ENCODE measurements around the gene PTPRN2. TPM values are rescaled to one million over a fixed set of nuclear protein-coding genes. Genes with fewer than 3 reads are reported as not detected.

Gene PTPRN2
- total and polyA plus RNA-seq, 2 donors from 2014 or later: 4.8 to 6.2 TPM

- Histone ChIP-seq H3K36me3 (ENCODE audit: control insufficient read depth in 2 of 3, insufficient read depth in 3 of 3, low read length in 3 of 3) (no peaks in the 10 kb centered on the region), H3K27me3 (ENCODE audit: control insufficient read depth, insufficient read depth, low read length) (no peaks in the 10 kb centered on the region), H3K9ac (ENCODE audit: low read length in 3 of 3) (no peak overlapping the region), H3K4me3 (ENCODE audit: low read length in 3 of 3) (no peak overlapping the region), H3K9me3 (ENCODE audit: control insufficient read depth in 2 of 3, insufficient read depth in 1 of 3, low read length in 3 of 3) (peaks cover 0 to 5% (median 0%) of the 10 kb centered on the region in 3 donors), H3K4me1 (ENCODE audit: control insufficient read depth in 2 of 3, insufficient read depth in 2 of 3, low read depth in 1 of 3, low read length in 3 of 3) (no peaks in the 10 kb centered on the region), H3K27ac (ENCODE audit: low read depth in 2 of 2, low read length in 2 of 2) (no peak overlapping the region)
- DNase-seq: peak in 1 of 5 donors; percentile 49
- intact Hi-C loops (cut with DNase I): no loop called here
- TF ChIP-seq CTCF (IDR thresholded peaks at IDR 0.05; ENCODE audit: borderline replicate concordance, extremely low read depth, insufficient read depth): no peak
- no peak for FAIRE-seq
Measured at GRCh38 chr7:157808042-157808441, 779.6 kb downstream of the PTPRN2 start.

GRCh38 chr7:157807510-157807909 is 780.1 kb downstream of the PTPRN2 start:
- intact Hi-C loops (cut with DNase I): no loop called here
- no peak overlapping the region for H3K27ac ChIP-seq (ENCODE audit: low read depth in 2 of 2, low read length in 2 of 2)
- no peaks in the 10 kb centered on the region for H3K27me3 ChIP-seq (ENCODE audit: control insufficient read depth, insufficient read depth, low read length)
- peak in 1 of 5 donors; percentile 39 for DNase-seq
- FAIRE-seq: no peak
- H3K9ac ChIP-seq (ENCODE audit: low read length in 3 of 3): no peak overlapping the region
- H3K9me3 ChIP-seq (ENCODE audit: control insufficient read depth in 2 of 3, insufficient read depth in 1 of 3, low read length in 3 of 3): peaks cover 0 to 5% (median 0%) of the 10 kb centered on the region in 3 donors
- H3K4me3 ChIP-seq (ENCODE audit: low read length in 3 of 3): no peak overlapping the region
- no peaks in the 10 kb centered on the region for H3K4me1 ChIP-seq (ENCODE audit: control insufficient read depth in 2 of 3, insufficient read depth in 2 of 3, low read depth in 1 of 3, low read length in 3 of 3)
- TF ChIP-seq CTCF (IDR thresholded peaks at IDR 0.05; ENCODE audit: borderline replicate concordance, extremely low read depth, insufficient read depth): no peak
- H3K36me3 ChIP-seq (ENCODE audit: control insufficient read depth in 2 of 3, insufficient read depth in 3 of 3, low read length in 3 of 3): no peaks in the 10 kb centered on the region

- no peaks in the 10 kb centered on the region for H3K36me3 ChIP-seq (ENCODE audit: control insufficient read depth in 2 of 3, insufficient read depth in 3 of 3, low read length in 3 of 3)
- no peaks in the 10 kb centered on the region for H3K4me1 ChIP-seq (ENCODE audit: control insufficient read depth in 2 of 3, insufficient read depth in 2 of 3, low read depth in 1 of 3, low read length in 3 of 3)
- H3K9ac ChIP-seq (ENCODE audit: low read length in 3 of 3): no peak overlapping the region
- H3K27ac ChIP-seq (ENCODE audit: low read depth in 2 of 2, low read length in 2 of 2): no peak overlapping the region
- DNase-seq (peak in 1 of 5 donors; percentile 39), FAIRE-seq (no peak)
- H3K4me3 ChIP-seq (ENCODE audit: low read length in 3 of 3): no peak overlapping the region
- intact Hi-C loops (cut with DNase I): no loop called here
- H3K9me3 ChIP-seq (ENCODE audit: control insufficient read depth in 2 of 3, insufficient read depth in 1 of 3, low read length in 3 of 3): peaks cover 0 to 5% (median 0%) of the 10 kb centered on the region in 3 donors
- no peak for TF ChIP-seq CTCF (IDR thresholded peaks at IDR 0.05; ENCODE audit: borderline replicate concordance, extremely low read depth, insufficient read depth)
- no peaks in the 10 kb centered on the region for H3K27me3 ChIP-seq (ENCODE audit: control insufficient read depth, insufficient read depth, low read length)
Measured at GRCh38 chr7:157806711-157807110, 780.9 kb downstream of the PTPRN2 start.

- H3K4me3 ChIP-seq (ENCODE audit: low read length in 3 of 3): no peak overlapping the region
- intact Hi-C loops (cut with DNase I): no loop called here
- TF ChIP-seq CTCF (IDR thresholded peaks at IDR 0.05; ENCODE audit: borderline replicate concordance, extremely low read depth, insufficient read depth): no peak
- H3K27me3 ChIP-seq (ENCODE audit: control insufficient read depth, insufficient read depth, low read length): no peaks in the 10 kb centered on the region
- no peaks in the 10 kb centered on the region for H3K36me3 ChIP-seq (ENCODE audit: control insufficient read depth in 2 of 3, insufficient read depth in 3 of 3, low read length in 3 of 3)
- H3K4me1 ChIP-seq (ENCODE audit: control insufficient read depth in 2 of 3, insufficient read depth in 2 of 3, low read depth in 1 of 3, low read length in 3 of 3): no peaks in the 10 kb centered on the region
- peak in 1 of 5 donors; percentile 35 for DNase-seq
- no peak for FAIRE-seq
- peaks cover 0 to 5% (median 0%) of the 10 kb centered on the region in 3 donors for H3K9me3 ChIP-seq (ENCODE audit: control insufficient read depth in 2 of 3, insufficient read depth in 1 of 3, low read length in 3 of 3)
- H3K9ac ChIP-seq (ENCODE audit: low read length in 3 of 3): no peak overlapping the region
- no peak overlapping the region for H3K27ac ChIP-seq (ENCODE audit: low read depth in 2 of 2, low read length in 2 of 2)
Measured at GRCh38 chr7:157805713-157806112, 781.9 kb downstream of the PTPRN2 start.

Data from kidney (tissue), 14 donors.